Psoas muscle (tissue), 8 donors: ENCODE measurements around the gene B3GNT9. TPM values are rescaled to one million over a fixed set of nuclear protein-coding genes. Genes with fewer than 3 reads are reported as not detected.
A peak's percentile ranks its signal among the peaks of the same experiment; 100 is the strongest.

Experiments
- ATAC-seq, 4 donors: fragments of 200-7000 bp; cut with Tn5 transposase; one replicate each; pipeline ENCODE4 v1.9.1; 2020; ENCODE audit warnings: moderate library complexity in 3 of 4, mild to moderate bottlenecking in 2 of 4
- DNase-seq, 2 donors: peaks; one replicate each; pipeline ENCODE4 v3.0.0-alpha.2; 2020
- H3K27ac ChIP-seq: fragments of 200-600 bp; one replicate; pipeline ENCODE4 v1.8.0; 2022
- H3K27me3 ChIP-seq, 3 donors: fragments of 200-600 bp in 1 of 3; one replicate each; pipeline versions ENCODE4 v1.6.1 to v1.8.0; 2013 to 2022; ENCODE audit warnings: low read length in 2 of 3, mild to moderate bottlenecking in 2 of 3, moderate library complexity in 1 of 3; ENCODE audit not compliant: insufficient read depth in 3 of 3
- H3K36me3 ChIP-seq, 2 donors: fragments of 200-600 bp in 1 of 2; one replicate each; pipeline versions ENCODE4 v1.6.1 to v1.8.0; 2013 to 2022; ENCODE audit warnings: low read depth in 1 of 2, mild to moderate bottlenecking in 1 of 2, moderate library complexity in 1 of 2; ENCODE audit not compliant: insufficient read depth in 1 of 2
- H3K4me1 ChIP-seq: fragments of 200-600 bp; one replicate; pipeline ENCODE4 v1.8.0; 2022
- H3K4me3 ChIP-seq: fragments of 200-600 bp; one replicate; pipeline ENCODE4 v1.8.0; 2022; ENCODE audit warnings: mild to moderate bottlenecking
- H3K9me3 ChIP-seq: fragments of 200-600 bp; one replicate; pipeline ENCODE4 v1.8.0; 2022
- CTCF ChIP-seq: fragments of 200-600 bp; IDR thresholded peaks from one replicate; pipeline ENCODE4 v1.8.0; 2022; ENCODE audit warnings: antibody characterized with exemption
- WGBS, 3 donors: extraction: QIAGEN DNeasy Blood & Tissue Kit; methylation state at CpG; one replicate each; pipeline versions ENCODE4 v1.1.6 to v1.1.7; 2013; 5-methylcytosine and 5-hydroxymethylcytosine counted together
- intact Hi-C, 2 donors: fragments of 100-400 bp; cut with DNase I; formaldehyde crosslinking; loops; one replicate each; pipeline versions ENCODE4 v1.11.0 to v1.14.2; 2022
- polyA plus RNA-seq, 3 donors: library from polyadenylated mRNA; stranded (reverse); fragments of 200-250 nt; gene quantifications; one replicate each; pipeline ENCODE4 v1.2.3, GENCODE V29; 2013
- total RNA-seq, 4 donors: library from RNA; stranded (reverse); fragmentation: NEBNext Ultra II Directional in 2 of 4; extraction: Animal tissue kit (Norgen Biotek cat#: 25700) in 2 of 4; gene quantifications; one replicate each; pipeline versions ENCODE4 v1.2.1 to v1.2.4, GENCODE V29; 2021 to 2023
- donor health status: healthy with polysubstance abuse.
- donor health status: DM: no; HTN: no; CAD: no; lungs with moderate emphysema.
- donor health status: Bipolar disorder and iron deficiency.
- donor health status: healthy.
- donor health status: DM: yes; HTN: yes; CAD: no.
- donor health status: DM: no; HTN: no; CAD: no.
- donor health status: DM: no; HTN: no; CAD: no.
- donor health status: DM: yes; HTN: yes; CAD: no.

Gene B3GNT9
- total and polyA plus RNA-seq, 7 donors, result 0.69 to 4.1 (median 1.2) TPM

GRCh38 chr16:67170949-67171649 is 20.3 kb upstream of the B3GNT9 start:
- ATAC-seq, result peak; percentile 9 to 37 (median 24)
- no peaks in the 10 kb centered on the region for H3K27me3 ChIP-seq

GRCh38 chr16:67170168-67170948 is 19.6 kb upstream of the B3GNT9 start, which contains the start of gene NOL3:
NOL3 (plus strand) TSS chr16:67170538.
- H3K27me3 ChIP-seq, result no peaks in the 10 kb centered on the region
- intact Hi-C loops, result no loop called here
- ATAC-seq (peak; percentile 65 to 74 (median 70)), DNase-seq (peak; percentile 89 to 95)
- peak within 1 kb of the TSS; percentile 97 for H3K27ac ChIP-seq
- TF ChIP-seq CTCF, result no peak
- WGBS, 3 donors, result 0 to 1% (median 1%) methylated on average over 27 to 50 of the region's 50 CpGs
- peaks cover 49% of the 10 kb centered on the region for H3K4me1 ChIP-seq
- peak within 1 kb of the TSS; percentile 73 for H3K4me3 ChIP-seq
- peaks cover 0 to 26% of the 10 kb centered on the region in 2 donors for H3K36me3 ChIP-seq
- H3K9me3 ChIP-seq, result no peaks in the 10 kb centered on the region

More at GRCh38 chr16:67170949-67171649, 20.3 kb upstream of the B3GNT9 start:
- Histone ChIP-seq H3K27ac (peak overlapping the region; percentile 97), H3K9me3 (no peaks in the 10 kb centered on the region), H3K36me3 (peaks cover 0 to 30% of the 10 kb centered on the region in 2 donors), H3K4me1 (peaks cover 49% of the 10 kb centered on the region), H3K4me3 (peak overlapping the region; percentile 73)
- no peak for DNase-seq
- intact Hi-C loops, result no loop called here
- no peak for TF ChIP-seq CTCF
- 12 to 20% (median 19%) methylated on average over 13 to 14 of the region's 14 CpGs for WGBS, 3 donors

- peak in 3 of 4 donors; percentile 7 to 26 (median 20) for ATAC-seq
- TF ChIP-seq CTCF, result peak; percentile 58
- Histone ChIP-seq H3K4me1 (peaks cover 42% of the 10 kb centered on the region), H3K4me3 (peak overlapping the region; percentile 73), H3K27ac (peak overlapping the region; percentile 97), H3K36me3 (peaks cover 0 to 20% of the 10 kb centered on the region in 2 donors), H3K9me3 (no peaks in the 10 kb centered on the region), H3K27me3 (no peaks in the 10 kb centered on the region)
- WGBS, 3 donors, result 3 to 10% (median 7%) methylated on average over 23 to 24 of the region's 24 CpGs
- intact Hi-C loops, result no loop called here
- DNase-seq, result no peak
Observed at GRCh38 chr16:67169642-67170167, 18.9 kb upstream of the B3GNT9 start.

DNA sequence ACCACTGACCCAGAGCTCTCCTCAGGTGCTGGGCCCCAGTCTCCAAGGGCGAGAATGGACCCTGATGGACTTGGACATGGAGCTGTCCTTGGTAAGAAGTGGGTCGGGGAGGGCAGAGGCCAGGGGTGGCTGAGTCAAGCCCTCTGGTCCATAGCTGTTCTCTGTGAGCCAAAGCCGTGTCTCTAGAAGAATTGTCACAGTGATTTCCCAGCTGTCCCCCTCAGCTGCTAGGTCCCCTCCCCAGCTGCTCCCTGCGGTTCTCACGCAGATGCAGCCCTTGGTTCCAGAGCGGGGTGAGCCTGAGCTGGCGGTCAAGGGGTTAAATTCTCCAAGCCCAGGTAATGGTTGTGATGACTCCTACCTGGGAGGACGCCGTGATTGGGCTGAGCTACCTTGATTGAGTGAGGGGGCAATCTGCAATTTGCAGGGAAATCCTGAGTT is 18.2 kb upstream of the B3GNT9 start:
- H3K36me3 ChIP-seq, result peaks cover 0 to 20% of the 10 kb centered on the region in 2 donors
- intact Hi-C loops, result no loop called here
- H3K4me1 ChIP-seq, result peaks cover 38% of the 10 kb centered on the region
- H3K4me3 ChIP-seq, result peak overlapping the region; percentile 73
- no peak for TF ChIP-seq CTCF
- WGBS, 3 donors, result 39 to 47% (median 42%) methylated on average over 9 of the region's 9 CpGs
- peak overlapping the region; percentile 97 for H3K27ac ChIP-seq
- DNase-seq (no peak), ATAC-seq (no peak)
- H3K27me3 ChIP-seq, result no peaks in the 10 kb centered on the region
- H3K9me3 ChIP-seq, result no peaks in the 10 kb centered on the region
